IPS-20b (cell line): ENCODE results near the gene TTC22.
A peak's percentile ranks its signal among the peaks of the same experiment; 100 is the strongest.

Source experiments
- H3K27ac ChIP-seq: one replicate; pipeline ENCODE4 v1.5.1; 2013; ENCODE audit warnings: low read length
- H3K27me3 ChIP-seq: 2 replicates; pipeline ENCODE4 v1.6.1; 2013; ENCODE audit warnings: mild to moderate bottlenecking, low read length, inconsistent platforms; ENCODE audit not compliant: insufficient read depth
- H3K36me3 ChIP-seq: 2 replicates; pipeline ENCODE4 v1.6.1; 2013; ENCODE audit warnings: low read depth, mild to moderate bottlenecking, inconsistent platforms, low read length, moderate library complexity; ENCODE audit not compliant: insufficient read depth
- H3K4me1 ChIP-seq: 2 replicates; pipeline ENCODE4 v1.6.1; 2013; ENCODE audit warnings: mild to moderate bottlenecking, control low read depth, inconsistent platforms, low read length, moderate library complexity; ENCODE audit not compliant: insufficient read depth
- H3K4me3 ChIP-seq: 2 replicates; pipeline ENCODE4 v1.5.1; 2013; ENCODE audit warnings: mild to moderate bottlenecking, low read length, inconsistent platforms
- H3K9ac ChIP-seq: 2 replicates; pipeline ENCODE4 v1.6.1; 2013; ENCODE audit warnings: low read depth, mild to moderate bottlenecking, inconsistent platforms, low read length, moderate library complexity
- H3K9me3 ChIP-seq: 2 replicates; pipeline ENCODE4 v1.6.1; 2013; ENCODE audit warnings: mild to moderate bottlenecking, low read depth, low read length, inconsistent platforms; ENCODE audit not compliant: insufficient read depth

Gene TTC22

DNA sequence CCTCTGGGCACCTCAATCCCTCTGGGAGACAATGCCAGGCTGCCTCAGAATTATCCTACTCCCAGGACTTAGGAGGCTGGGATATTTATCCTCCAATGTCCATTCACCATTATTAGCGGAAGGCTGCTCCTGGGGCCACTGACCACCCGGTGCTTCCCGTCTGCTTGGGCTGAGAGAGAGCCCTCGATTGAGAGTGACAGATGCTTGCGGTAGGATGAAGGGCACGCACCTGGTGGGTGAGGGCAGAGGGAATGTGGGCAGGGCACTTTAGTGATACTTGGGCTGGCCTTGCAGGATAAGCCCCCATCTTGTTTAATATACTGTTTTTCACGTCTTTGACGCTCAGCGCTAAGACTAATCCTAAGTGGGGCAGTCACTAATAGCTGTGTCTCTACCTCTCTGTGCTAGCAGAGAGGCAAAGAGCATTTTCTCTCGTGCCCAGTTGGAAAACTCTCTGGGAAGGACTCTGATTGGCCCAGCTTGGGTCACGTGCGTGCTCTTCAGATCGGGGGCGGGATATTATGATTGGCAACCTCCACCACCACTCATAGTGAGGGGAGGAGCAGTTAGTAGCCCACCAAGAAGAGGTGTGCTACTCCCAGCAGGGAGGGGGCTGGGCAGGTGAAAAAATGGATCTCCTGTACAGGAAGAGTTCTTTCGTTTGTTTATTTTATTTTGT, 26.2 kb downstream of the TTC22 start:
- Histone ChIP-seq H3K9me3 (no peaks in the 10 kb centered on the region), H3K4me1 (no peaks in the 10 kb centered on the region; the same call in 1 of the 2 replicates), H3K27ac (no peak overlapping the region), H3K27me3 (peaks cover 22% of the 10 kb centered on the region), H3K4me3 (peak overlapping the region; percentile 27; the same call in 1 of the 2 replicates), H3K9ac (no peak overlapping the region), H3K36me3 (no peaks in the 10 kb centered on the region)

DNA sequence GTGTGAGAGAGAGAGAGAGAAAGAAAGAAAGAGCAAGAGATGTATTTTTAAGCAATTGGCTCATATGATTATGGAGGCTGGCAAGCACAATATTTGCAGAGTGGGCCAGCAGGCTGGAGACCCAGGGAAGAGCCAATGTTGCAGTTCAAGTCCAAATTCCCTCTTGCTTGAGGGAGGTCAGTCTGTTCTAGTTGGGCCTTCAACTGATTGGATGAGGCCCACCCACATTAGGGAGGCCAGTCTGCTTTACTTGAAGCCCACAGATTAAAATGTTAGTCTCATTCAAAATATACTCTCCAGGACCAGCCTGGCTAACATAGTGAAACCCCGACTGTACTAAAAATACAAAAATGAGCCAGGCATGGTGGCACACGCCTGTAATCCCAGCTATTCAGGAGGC, 28.2 kb downstream of the TTC22 start:
- H3K9ac ChIP-seq = no peak overlapping the region
- H3K36me3 ChIP-seq = no peaks in the 10 kb centered on the region
- H3K9me3 ChIP-seq = no peaks in the 10 kb centered on the region
- no peak overlapping the region for H3K27ac ChIP-seq
- peaks cover 2% of the 10 kb centered on the region for H3K27me3 ChIP-seq
- no peak overlapping the region for H3K4me3 ChIP-seq
- H3K4me1 ChIP-seq = no peaks in the 10 kb centered on the region; the same call in 1 of the 2 replicates

DNA sequence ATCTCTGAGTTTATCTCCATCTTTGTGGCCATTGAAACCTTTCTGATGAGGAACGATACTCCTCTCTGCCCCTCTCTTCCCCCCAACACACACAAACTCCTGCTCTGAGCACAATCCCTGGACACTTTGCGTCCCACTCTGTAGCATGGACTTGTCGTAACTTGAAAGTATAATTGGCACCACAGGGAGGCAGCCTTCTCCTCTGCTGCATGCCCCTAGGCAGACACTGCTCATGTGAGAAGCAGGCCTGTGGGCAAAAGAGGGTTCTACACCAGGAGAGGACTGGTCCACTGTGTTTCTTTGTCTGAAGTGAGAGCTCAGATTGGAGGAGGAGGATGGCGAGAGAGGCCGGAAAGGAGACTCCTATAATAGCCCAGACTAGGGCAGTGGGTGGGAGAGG, 33.0 kb downstream of the TTC22 start:
- no peak overlapping the region for H3K9ac ChIP-seq
- no peak overlapping the region for H3K27ac ChIP-seq
- no peaks in the 10 kb centered on the region for H3K27me3 ChIP-seq
- no peaks in the 10 kb centered on the region for H3K9me3 ChIP-seq
- peaks cover 6% of the 10 kb centered on the region; the same call in 1 of the 2 replicates for H3K4me1 ChIP-seq
- no peak overlapping the region for H3K4me3 ChIP-seq
- H3K36me3 ChIP-seq = no peaks in the 10 kb centered on the region

DNA sequence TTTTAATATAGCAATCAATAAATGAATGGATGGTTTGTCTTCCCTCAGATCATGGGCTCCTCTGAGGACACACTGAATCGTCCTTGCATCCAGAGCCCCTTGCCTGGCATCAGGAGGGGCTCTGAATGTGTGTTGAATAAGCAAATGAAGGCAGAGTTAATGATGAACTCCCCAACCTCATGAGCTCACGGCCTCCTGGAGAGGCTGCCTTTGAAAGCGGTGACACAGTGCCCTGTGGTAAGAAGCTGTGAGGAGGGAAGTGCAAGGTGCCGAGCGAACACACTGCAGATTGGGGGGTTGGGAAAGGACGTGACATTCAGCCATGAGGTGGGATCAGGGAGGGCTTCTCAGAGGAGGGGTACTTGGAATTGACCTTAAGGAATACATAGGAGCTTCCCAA, 33.6 kb downstream of the TTC22 start:
- Histone ChIP-seq H3K4me1 (peaks cover 6% of the 10 kb centered on the region; the same call in 1 of the 2 replicates), H3K9me3 (no peaks in the 10 kb centered on the region), H3K36me3 (no peaks in the 10 kb centered on the region), H3K9ac (no peak overlapping the region), H3K27me3 (no peaks in the 10 kb centered on the region), H3K27ac (no peak overlapping the region), H3K4me3 (no peak overlapping the region)

DNA sequence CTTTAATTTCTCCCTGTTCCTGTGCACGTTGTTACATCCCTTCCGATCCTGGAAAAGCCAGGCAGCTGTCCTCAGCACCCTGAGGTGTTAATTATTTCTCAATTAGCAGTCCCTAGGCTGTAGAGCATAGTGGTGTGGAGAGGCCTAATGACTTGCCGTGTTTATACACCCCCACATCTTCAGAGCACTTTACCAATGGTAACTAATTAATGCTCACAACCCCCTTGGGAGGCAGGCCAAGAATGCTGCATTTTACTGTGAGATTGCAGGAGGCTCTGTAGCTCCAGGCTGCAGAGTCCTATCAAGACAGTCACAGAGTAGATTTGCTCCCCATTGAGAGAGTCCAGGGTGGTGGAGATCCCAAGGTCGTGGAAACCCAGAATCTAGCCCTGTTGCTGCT, 34.4 kb downstream of the TTC22 start:
- Histone ChIP-seq H3K4me3 (no peak overlapping the region), H3K4me1 (peaks cover 6% of the 10 kb centered on the region; the same call in 1 of the 2 replicates), H3K27me3 (no peaks in the 10 kb centered on the region), H3K36me3 (no peaks in the 10 kb centered on the region), H3K27ac (no peak overlapping the region), H3K9me3 (no peaks in the 10 kb centered on the region), H3K9ac (no peak overlapping the region)

DNA sequence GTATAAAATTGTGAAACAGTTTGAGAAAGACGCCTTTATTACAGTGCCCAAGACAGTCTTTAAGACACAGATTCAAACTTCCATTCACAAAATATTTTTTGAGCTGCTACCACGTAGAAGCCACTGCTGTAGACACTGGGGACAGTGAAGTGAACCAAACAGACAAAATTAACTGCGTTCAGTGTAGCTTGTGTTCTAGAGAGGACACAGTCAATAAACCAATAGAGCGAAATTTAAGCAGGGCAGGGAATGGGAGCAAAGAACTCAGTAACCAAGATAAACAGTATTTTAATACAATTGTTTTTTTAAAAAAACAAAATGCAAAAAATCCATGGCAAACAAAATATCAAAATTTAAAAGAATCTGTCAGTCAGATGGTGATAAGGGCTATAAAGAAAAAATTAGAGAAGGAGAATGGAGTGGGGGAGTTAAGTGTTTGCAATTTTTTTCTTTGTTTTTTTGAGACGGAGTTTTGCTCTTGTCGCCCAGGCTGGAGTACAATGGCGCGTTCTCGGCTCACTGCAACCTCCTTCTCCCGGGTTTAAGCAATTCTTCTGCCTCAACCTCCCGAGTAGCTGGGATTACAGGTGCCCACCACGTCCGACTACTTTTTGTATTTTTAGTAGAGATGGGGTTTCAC, 36.1 kb downstream of the TTC22 start:
- peak overlapping the region; percentile 98 for H3K4me3 ChIP-seq
- peak overlapping the region; percentile 45; the same call in 1 of the 2 replicates for H3K9ac ChIP-seq
- peaks cover 6% of the 10 kb centered on the region; the same call in 1 of the 2 replicates for H3K4me1 ChIP-seq
- H3K27ac ChIP-seq = no peak overlapping the region
- no peaks in the 10 kb centered on the region for H3K36me3 ChIP-seq
- H3K27me3 ChIP-seq = no peaks in the 10 kb centered on the region
- H3K9me3 ChIP-seq = no peaks in the 10 kb centered on the region

DNA sequence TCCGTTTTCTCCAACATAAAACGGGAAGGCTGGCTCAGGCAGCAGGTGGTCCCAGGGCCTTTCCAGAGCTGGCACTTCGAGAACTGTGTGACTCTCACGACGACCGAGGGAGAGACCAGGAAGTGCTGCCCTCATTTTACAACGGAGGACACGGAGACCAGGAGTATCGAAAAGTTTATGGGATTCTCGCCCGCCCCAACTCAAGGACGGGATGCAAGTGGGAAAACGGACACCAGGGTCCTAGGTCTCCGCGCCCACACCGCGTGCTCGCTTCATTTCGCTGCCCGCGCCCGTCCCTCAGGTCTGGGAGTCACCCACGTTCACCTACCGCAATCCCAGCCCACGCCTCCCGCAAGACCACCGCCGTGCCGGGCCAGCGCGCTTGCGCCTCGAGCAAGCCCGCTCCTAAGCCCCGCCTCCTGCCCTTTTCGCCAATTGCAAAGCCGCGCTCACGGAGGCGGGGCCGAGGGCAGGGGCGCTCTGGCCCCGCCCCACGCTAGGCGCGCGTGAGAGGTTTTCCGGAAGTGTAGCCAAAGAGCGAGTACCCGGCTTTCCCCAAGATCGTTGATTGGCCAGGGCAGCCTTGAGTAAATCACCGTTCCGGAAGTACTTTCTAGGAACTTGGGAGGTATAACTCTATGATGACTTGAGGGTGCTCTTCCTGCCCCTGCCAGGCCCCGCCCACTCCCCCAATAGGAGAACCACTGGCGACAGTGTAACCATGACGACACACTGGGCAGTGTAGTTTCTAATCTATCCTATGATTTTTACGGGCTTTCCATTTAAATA, 36.8 kb downstream of the TTC22 start, which contains the start of gene PARS2:
Gene PARS2, minus strand, starts transcription at position 391 of the 789 bp plus-strand sequence. CDS start 5,362 bp downstream, outside the sequence.
- Histone ChIP-seq H3K27ac (peak within 1 kb of the TSS; percentile 76), H3K9ac (peak within 1 kb of the TSS; percentile 98), H3K4me3 (peak within 1 kb of the TSS; percentile 98), H3K9me3 (no peaks in the 10 kb centered on the region), H3K36me3 (no peaks in the 10 kb centered on the region), H3K4me1 (peaks cover 6% of the 10 kb centered on the region; the same call in 1 of the 2 replicates), H3K27me3 (no peaks in the 10 kb centered on the region)

DNA sequence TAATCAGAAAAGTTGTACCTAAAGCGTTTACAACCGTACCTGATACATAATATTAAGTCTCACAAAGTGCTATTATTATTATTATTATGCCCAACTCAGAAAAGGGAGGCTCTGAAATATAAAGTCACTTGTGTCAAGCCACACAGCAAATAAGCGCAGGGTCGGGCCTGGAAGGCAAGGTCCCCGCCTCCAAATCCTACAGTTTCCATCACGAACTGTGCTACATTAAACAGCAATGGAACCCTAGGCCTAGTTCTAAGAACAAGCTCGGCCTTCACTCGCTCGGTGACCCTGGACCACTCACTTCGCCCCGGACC, 37.3 kb downstream of the TTC22 start:
- peak overlapping the region; percentile 98 for H3K9ac ChIP-seq
- peak overlapping the region; percentile 76 for H3K27ac ChIP-seq
- no peaks in the 10 kb centered on the region for H3K9me3 ChIP-seq
- no peaks in the 10 kb centered on the region for H3K27me3 ChIP-seq
- peaks cover 6% of the 10 kb centered on the region; the same call in 1 of the 2 replicates for H3K4me1 ChIP-seq
- peak overlapping the region; percentile 98 for H3K4me3 ChIP-seq
- 0 out of 2 replicates have a peak, but pooled peaks cover under 1% of the 10 kb centered on the region for H3K36me3 ChIP-seq

DNA sequence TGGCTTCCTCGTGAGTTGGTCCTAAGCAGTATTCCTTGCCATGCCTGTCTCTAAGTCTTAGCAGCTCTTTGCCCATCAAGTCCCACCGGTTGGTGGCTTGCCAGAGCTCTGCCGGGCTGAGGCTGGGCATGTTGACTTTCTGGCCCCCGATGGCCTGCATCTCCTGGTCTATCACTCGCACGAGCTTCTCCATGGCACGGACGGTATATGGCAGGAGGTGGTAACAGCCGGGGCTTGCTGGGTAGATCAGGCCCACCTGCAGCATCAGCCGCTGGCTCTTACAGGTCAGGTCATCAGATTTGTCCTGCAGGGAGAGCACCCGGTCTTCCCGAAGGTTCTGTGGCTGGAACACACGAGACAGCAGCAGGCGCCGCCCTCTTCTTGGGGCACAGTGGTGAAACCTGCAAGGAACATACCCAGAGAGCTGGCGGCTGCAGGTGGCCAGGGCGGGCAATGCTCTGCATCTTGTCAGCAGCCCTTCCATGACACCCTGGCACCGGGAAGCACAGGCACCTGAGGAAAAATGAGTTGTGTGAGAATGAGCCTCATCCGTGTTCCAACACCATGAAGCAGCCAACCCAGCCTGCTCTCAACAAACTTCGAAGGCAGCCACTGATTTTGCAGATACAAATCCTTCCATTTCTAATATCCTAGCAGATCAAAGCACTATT, 42.3 kb downstream of the TTC22 start:
- Histone ChIP-seq H3K9me3 (no peaks in the 10 kb centered on the region), H3K9ac (no peak overlapping the region), H3K36me3 (peaks cover 25% of the 10 kb centered on the region), H3K27me3 (no peaks in the 10 kb centered on the region), H3K27ac (no peak overlapping the region), H3K4me1 (peaks cover 4% of the 10 kb centered on the region; the same call in 1 of the 2 replicates), H3K4me3 (no peak overlapping the region)

DNA sequence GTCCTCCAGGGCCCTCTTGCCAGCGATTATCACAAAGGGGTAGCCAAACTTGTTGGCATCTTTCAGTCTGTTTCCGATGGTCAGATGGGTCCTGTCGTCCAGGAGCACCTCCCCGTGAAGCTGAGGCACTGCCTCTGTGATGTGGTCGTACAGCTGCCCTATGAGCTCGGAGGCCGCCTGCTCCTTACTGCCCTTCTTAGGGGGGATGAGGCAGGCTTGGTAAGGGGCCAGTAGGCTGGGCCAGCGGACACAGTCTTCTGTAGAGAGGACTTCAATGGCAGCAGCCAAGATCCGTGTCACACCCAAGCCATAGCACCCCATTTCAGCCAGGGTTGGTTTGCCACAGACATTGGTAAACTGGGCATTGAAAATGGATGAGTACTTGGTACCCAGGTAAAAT, 43.3 kb downstream of the TTC22 start:
- no peaks in the 10 kb centered on the region for H3K4me1 ChIP-seq

More for the DNA sequence above, 43.3 kb downstream of the TTC22 start:
- H3K9me3 ChIP-seq = no peaks in the 10 kb centered on the region
- H3K4me3 ChIP-seq = no peak overlapping the region
- H3K36me3 ChIP-seq = peaks cover 25% of the 10 kb centered on the region
- H3K27me3 ChIP-seq = no peaks in the 10 kb centered on the region
- no peak overlapping the region for H3K9ac ChIP-seq
- no peak overlapping the region for H3K27ac ChIP-seq
